ENCODE measurements around the gene ZNF747. TPM values are rescaled to one million over a fixed set of nuclear protein-coding genes. Genes with fewer than 3 reads are reported as not detected.

ZNF747 gene
- total RNA-seq, 1 experiment from 2014 or later: 14.5 TPM

DNA sequence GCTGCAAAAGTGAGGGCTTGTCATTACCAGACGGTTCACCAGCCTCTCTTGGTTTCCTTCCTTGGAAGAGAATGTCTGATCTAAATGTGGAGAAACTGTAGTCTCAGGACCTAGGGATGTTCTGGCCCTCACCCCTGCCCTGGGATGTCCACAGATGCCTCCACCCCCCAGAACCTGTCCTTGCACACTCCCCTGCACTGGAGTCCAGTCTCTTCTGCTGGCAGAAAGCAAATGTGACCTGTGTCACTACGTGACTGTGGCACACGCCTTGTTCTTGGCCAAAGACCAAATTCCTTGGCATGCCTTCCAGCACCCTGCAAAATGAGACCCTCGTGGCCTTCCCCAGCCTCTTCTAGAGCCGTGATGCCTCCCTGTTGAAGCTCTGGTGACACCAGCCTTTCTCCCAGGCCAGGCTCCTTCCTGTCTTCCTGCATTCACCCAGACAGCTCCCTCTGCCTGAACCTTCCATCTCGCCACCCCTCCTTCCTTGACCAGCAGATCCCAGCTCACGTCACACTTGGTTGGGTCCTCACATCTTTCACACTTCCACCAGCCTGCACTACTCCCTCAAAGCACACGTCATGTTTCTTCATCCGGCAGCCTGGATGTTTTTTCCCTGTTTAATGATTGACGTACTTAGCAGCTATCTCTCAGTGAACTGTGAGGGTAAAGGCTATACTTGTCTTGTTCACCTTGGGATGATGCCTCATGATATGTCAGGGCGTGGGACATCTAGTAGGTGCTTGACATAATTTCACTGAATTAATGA lies 12.6 kb downstream of the ZNF747 start:
- H3K4me1 ChIP-seq (replicated peaks; ENCODE audit: insufficient read depth): 0 out of 2 replicates have a peak, but pooled peaks cover 3% of the 10 kb centered on the region
- peaks cover 6% of the 10 kb centered on the region; the same call in 1 of the 2 replicates for H3K79me2 ChIP-seq (ENCODE audit: low read depth)
- ChIA-PET CTCF (no interaction called here), POLR2A (ENCODE audit: unreplicated experiment) (interaction anchor here (0.6 kb wide), 1 partner anchor 46 kb away, joined by 3 read pairs; no protein-coding TSS in a partner anchor)
- H3K9me3 ChIP-seq (ENCODE audit: insufficient read depth, low read depth): no peaks in the 10 kb centered on the region
- H3K36me3 ChIP-seq (ENCODE audit: low read depth): no peaks in the 10 kb centered on the region
- no peaks in the 10 kb centered on the region for H4K20me1 ChIP-seq (ENCODE audit: insufficient read depth)
- intact Hi-C loops (cut with micrococcal nuclease; ENCODE audit: unreplicated experiment): no loop called here
- H3K4me3 ChIP-seq: no peak overlapping the region
- H2AFZ ChIP-seq: no peak overlapping the region
- H3K27me3 ChIP-seq (ENCODE audit: insufficient read depth, low read depth): 0 out of 2 replicates have a peak, but pooled peaks cover 5% of the 10 kb centered on the region
- no peak overlapping the region for H3K4me2 ChIP-seq
- TF ChIP-seq EZH2 (IDR thresholded peaks at IDR 0.05; ENCODE audit: low read depth): no peak
- TF ChIP-seq, protein P1, sequence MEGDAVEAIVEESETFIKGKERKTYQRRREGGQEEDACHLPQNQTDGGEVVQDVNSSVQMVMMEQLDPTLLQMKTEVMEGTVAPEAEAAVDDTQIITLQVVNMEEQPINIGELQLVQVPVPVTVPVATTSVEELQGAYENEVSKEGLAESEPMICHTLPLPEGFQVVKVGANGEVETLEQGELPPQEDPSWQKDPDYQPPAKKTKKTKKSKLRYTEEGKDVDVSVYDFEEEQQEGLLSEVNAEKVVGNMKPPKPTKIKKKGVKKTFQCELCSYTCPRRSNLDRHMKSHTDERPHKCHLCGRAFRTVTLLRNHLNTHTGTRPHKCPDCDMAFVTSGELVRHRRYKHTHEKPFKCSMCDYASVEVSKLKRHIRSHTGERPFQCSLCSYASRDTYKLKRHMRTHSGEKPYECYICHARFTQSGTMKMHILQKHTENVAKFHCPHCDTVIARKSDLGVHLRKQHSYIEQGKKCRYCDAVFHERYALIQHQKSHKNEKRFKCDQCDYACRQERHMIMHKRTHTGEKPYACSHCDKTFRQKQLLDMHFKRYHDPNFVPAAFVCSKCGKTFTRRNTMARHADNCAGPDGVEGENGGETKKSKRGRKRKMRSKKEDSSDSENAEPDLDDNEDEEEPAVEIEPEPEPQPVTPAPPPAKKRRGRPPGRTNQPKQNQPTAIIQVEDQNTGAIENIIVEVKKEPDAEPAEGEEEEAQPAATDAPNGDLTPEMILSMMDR (conservative IDR thresholded peaks at IDR 0.05): no peak
- H3F3A ChIP-seq (ENCODE audit: insufficient read depth, low read depth): 0 out of 2 replicates have a peak, but pooled peaks cover 11% of the 10 kb centered on the region
- BruUV-seq (replicated peaks): no TSS peak
- no peak for DNase-seq
- H3K9me2 ChIP-seq (ENCODE audit: insufficient read depth): no peaks in the 10 kb centered on the region
- H3K27ac ChIP-seq: no peak overlapping the region

DNA sequence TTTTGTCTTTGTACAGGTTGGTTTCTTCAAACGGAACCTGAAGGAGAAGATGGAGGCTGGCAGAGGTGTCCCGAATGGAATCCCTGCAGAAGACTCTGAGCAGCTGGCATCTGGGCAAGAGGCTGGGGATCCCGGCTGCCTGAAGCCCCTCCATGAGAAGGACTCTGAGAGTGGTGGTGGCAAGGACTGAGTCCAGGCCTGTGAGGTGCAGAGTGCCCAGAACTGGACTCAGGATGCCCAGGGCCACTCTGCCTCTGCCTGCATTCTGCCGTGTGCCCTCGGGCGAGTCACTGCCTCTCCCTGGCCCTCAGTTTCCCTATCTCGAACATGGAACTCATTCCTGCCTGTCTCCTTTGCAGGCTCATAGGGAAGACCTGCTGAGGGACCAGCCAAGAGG lies 13.2 kb downstream of the ZNF747 start:
- 0 out of 2 replicates have a peak, but pooled peaks cover 5% of the 10 kb centered on the region for H3K27me3 ChIP-seq (ENCODE audit: insufficient read depth, low read depth)
- H2AFZ ChIP-seq: no peak overlapping the region
- no peak for TF ChIP-seq EZH2 (IDR thresholded peaks at IDR 0.05; ENCODE audit: low read depth)
- TF ChIP-seq, protein P1 (conservative IDR thresholded peaks at IDR 0.05): no peak
- DNase-seq: no peak
- H3K79me2 ChIP-seq (ENCODE audit: low read depth): peaks cover 6% of the 10 kb centered on the region; the same call in 1 of the 2 replicates
- POLR2A ChIA-PET (ENCODE audit: unreplicated experiment): no interaction called here
- H3K9me2 ChIP-seq (ENCODE audit: insufficient read depth): no peaks in the 10 kb centered on the region
- intact Hi-C loops (cut with micrococcal nuclease; ENCODE audit: unreplicated experiment): no loop called here
- no peak overlapping the region for H3K27ac ChIP-seq
- H3K4me1 ChIP-seq (replicated peaks; ENCODE audit: insufficient read depth): 0 out of 2 replicates have a peak, but pooled peaks cover 3% of the 10 kb centered on the region
- no peaks in the 10 kb centered on the region for H3K36me3 ChIP-seq (ENCODE audit: low read depth)
- H3K4me2 ChIP-seq: no peak overlapping the region
- no TSS peak for BruUV-seq (replicated peaks)
- 0 out of 2 replicates have a peak, but pooled peaks cover 11% of the 10 kb centered on the region for H3F3A ChIP-seq (ENCODE audit: insufficient read depth, low read depth)
- CTCF ChIA-PET: no interaction called here
- no peak overlapping the region for H3K4me3 ChIP-seq
- no peaks in the 10 kb centered on the region for H4K20me1 ChIP-seq (ENCODE audit: insufficient read depth)
- H3K9me3 ChIP-seq (ENCODE audit: insufficient read depth, low read depth): no peaks in the 10 kb centered on the region

DNA sequence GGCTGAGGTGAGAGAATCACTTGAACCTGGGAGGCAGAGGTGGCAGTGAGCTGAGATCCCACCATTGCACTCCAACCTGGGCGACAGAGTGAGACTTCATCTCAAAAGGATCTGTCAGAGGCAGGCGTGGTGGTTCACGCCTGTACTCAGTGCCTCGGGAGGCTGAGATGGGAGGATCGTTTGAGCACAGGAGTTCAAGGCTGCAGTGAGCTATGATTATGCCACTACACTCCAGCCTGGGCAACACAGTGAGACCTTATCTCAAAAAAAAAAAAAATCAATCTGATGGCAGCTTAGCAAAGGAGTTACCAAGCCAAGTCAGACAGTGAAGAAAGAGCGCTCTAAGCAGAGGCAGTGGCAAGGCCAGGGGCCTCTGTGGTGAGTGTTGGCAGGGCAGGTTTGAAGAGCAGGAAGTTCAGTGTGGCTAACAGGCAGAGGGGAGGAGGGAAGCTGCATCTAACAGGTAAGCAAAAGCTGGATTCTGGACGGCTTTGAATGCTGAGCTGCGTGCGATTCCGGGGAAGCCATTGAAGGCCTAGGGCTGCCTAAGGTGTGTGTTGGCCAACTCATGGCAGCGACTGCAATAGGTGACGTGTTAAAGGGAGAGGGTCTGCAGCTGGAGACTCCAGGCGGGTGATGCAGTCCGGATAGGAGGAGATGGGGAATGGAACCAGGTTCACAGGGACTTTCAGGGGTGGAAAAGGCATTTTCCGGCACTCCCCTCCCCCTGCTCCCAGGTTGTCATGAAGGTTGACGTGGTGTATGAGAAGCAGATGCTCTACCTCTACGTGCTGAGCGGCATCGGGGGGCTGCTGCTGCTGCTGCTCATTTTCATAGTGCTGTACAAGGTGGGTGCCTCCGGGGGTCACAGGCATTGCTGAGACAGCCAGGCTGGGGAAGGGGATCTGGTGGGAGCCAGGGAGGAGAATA lies 15.3 kb downstream of the ZNF747 start:
- TF ChIP-seq, protein P1 (conservative IDR thresholded peaks at IDR 0.05): no peak
- no peak for TF ChIP-seq EZH2 (IDR thresholded peaks at IDR 0.05; ENCODE audit: low read depth)
- no peaks in the 10 kb centered on the region for H4K20me1 ChIP-seq (ENCODE audit: insufficient read depth)
- no peak overlapping the region for H2AFZ ChIP-seq
- H3K4me1 ChIP-seq (replicated peaks; ENCODE audit: insufficient read depth): no peaks in the 10 kb centered on the region
- no peak overlapping the region for H3K4me2 ChIP-seq
- H3K9me3 ChIP-seq (ENCODE audit: insufficient read depth, low read depth): no peaks in the 10 kb centered on the region
- DNase-seq: no peak
- ChIA-PET POLR2A (ENCODE audit: unreplicated experiment) (interaction anchor here (0.6 to 0.7 kb wide), 2 partner anchors 123 to 228 kb away, joined by 3 to 4 read pairs; no protein-coding TSS in a partner anchor), CTCF (no interaction called here)
- no peaks in the 10 kb centered on the region for H3F3A ChIP-seq (ENCODE audit: insufficient read depth, low read depth)
- no peak overlapping the region for H3K27ac ChIP-seq
- 0 out of 2 replicates have a peak, but pooled peaks cover 5% of the 10 kb centered on the region for H3K27me3 ChIP-seq (ENCODE audit: insufficient read depth, low read depth)
- no TSS peak for BruUV-seq (replicated peaks)
- no peak overlapping the region for H3K4me3 ChIP-seq
- H3K79me2 ChIP-seq (ENCODE audit: low read depth): no peaks in the 10 kb centered on the region
- H3K9me2 ChIP-seq (ENCODE audit: insufficient read depth): no peaks in the 10 kb centered on the region
- intact Hi-C loops (cut with micrococcal nuclease; ENCODE audit: unreplicated experiment): no loop called here
- no peaks in the 10 kb centered on the region for H3K36me3 ChIP-seq (ENCODE audit: low read depth)

Data from PC-9 (cell line).